Activated CD4-positive, alpha-beta T cell treated with anti-CD3 and anti-CD28 coated beads for 4 hours (primary cell): ENCODE measurements around the gene HNF1B.
"Not testable (repeated sequence)": the region's sequence is repeated elsewhere in the genome, so short reads cannot be mapped to it uniquely, and the experiment has no call there.

Source experiments
- DNase-seq, 2 donors: peaks; one replicate each; pipeline ENCODE4 v3.0.0-alpha.2; 2020

Gene HNF1B

DNA sequence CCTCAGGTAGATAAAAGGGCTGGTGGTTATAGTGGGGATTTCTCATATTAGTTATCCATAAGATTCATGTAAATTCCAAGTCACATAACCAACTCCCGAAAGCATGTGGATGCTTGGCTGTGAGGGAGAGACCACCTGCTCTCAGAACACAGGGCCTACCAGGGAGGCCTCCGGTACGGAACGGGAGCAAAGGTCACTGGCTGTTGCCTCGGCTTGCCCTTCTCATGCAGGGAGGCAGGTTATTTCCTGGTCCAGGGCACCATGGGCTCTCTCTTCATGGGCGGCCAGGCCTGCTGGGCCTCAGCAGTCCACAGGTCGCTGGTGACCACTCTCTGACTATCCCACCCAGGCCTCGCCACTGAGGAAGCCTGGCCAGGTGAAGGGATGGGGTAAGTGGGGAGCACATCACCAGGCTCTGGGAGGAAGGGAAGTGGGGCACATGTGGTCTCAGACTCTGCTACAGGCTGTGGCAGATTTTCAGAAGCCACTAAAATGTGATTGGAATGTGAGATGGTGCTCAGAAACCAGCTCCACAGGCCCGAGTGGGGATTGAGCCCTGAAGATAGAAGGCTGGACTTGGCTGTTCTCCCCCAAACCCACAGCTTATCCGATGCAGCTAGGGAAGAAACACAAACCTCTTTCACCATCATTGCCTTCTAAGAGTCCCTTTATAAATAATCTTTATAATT is 45.4 kb downstream of the HNF1B start:
- no peak for DNase-seq

DNA sequence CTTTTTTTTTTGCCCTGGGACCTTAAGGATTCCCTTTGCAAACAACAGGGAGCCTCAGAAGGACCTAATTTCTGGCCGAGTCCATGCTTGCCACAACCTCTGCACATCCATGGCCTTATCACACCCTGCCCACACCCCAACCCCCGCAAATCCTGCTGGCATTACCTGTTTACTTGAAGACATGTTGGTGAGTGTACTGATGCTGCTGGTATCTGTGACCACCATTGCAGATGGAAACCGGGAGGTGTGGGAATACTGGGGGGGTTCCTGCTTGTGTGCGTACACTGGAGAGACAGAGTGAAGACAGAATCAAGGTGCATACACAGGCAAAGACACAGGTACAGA is 46.0 kb downstream of the HNF1B start:
- DNase-seq = no peak

DNA sequence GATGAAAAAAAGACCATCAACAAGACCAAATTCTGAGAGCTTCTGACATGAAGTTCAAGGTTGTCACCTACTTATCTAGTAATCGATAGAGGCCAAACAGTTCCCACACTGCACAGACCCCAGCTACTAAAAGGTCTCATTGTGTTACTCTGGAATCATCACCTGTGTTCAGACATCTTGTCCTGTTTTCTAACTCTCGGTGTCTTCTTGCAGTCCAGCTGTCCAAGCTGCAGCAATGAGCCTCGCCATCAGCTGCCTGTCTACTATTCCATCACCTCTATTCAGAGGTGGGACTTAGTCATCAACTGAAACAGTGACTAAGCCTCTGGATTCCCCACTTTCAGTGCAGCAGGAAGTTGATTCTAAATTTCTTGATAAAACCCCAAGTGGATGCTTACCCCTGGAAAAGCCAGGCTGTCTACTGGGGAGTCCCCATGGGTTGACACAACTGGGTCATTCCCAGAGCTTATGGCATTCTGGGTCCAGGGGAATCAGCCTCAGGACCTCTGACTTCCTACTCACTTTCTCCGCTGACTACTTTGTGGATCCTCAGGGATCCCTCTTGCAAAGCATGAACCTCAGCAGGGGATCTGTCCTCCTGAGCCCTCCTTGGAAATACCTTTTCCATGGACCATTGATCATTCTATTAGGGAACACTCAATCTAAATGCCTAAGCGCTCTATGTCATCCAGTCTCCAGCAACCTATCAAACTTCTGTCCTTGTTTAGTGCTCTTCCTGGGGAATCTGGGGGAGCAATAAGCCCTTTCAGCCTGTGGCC is 46.5 kb downstream of the HNF1B start:
- no peak for DNase-seq

DNA sequence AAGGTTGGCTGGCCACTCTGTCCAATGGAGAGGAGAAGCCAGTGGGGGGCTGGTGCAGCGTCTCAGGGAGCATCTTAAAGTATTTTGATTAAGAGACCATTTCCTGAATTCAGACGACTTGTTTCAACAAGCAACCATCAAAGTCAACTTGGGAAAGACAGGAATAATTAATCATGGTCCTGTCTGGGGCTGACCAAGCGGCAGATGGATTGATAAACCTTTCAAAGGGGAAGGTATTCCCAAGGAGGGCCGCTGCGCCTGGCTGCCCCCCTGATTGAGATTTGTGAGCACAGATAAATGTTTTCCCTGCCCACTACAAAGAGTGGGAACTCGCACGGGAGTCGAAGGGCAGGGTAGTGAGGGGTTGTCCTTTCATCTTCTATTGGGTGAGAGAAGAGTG is 47.5 kb downstream of the HNF1B start:
- DNase-seq = no peak

DNA sequence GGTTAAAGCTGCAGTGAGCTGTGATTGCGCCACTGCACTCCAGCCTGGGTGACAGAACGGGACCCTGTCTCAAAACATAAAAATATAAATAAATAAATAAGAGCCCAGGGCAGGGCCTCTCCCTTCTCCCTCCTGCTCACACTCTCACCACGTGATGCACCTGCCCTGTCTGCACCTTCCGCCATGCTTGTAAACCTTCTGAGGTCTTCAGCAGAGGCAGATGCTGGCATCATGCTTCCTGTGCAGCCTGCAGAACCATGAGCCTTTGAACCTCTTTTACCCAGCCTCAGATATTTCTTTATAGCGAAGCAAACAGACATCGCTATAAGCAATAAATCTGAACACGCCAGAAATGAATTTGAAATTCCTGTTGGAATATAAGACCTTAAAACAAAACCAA is 48.5 kb downstream of the HNF1B start:
- DNase-seq = no peak

DNA sequence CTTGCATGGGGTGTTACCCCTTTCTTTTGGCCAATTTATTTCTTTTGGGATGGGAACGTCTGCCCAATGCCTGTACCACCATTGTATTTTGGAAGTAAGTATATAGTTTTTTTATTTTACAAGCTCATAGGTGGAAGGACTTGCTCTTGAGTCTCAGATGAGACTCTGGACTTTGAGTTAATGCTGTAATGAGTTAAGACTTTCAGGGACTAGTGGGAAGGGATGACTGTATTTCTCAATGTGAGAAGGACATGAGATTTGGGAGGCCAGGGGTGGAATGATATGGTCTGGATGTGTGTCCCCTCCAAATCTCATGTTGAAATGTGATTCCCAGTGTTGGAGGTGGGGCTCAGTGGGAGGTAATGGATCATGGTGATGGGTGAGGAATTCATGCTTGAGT is 49.1 kb downstream of the HNF1B start:
- no peak for DNase-seq

DNA sequence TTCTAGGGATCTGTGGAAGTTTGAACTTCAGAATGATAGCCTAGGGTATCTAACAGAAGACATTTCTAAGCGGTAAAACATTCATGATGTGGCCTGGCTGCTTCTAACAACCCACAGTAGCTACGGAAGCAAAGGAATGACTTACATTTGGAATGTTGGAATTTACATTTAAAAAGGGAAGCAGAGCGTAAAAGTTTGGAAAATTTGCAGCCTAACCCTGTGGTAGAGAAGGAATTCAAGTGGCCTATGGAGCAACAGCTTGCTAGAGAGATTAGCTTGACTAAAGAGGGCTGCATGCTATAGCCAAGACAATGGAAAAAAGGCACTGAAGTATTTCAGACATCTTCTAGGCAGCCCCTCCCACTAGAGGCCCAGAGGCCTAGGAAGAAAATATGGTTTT is 50.1 kb downstream of the HNF1B start:
- no peak for DNase-seq

DNA sequence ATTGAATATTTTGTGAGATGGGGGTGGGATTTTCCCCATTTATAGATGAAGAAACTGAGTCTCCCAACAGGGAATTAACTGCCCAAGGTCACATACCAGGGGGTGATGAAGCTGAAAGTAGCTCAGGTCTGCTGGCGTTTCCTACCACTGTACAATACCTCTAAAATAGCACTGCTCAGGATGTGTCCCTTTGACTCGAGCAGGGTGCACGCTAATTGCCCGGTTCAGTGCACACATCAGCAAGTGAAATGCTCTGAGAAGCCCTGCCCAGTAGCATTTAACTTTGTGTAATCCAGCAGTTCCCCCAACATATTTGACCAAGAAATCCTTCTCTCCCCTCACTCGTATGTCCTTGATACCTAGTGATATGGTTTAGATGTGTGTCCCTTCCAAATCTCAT is 51.5 kb downstream of the HNF1B start:
- DNase-seq = no peak

DNA sequence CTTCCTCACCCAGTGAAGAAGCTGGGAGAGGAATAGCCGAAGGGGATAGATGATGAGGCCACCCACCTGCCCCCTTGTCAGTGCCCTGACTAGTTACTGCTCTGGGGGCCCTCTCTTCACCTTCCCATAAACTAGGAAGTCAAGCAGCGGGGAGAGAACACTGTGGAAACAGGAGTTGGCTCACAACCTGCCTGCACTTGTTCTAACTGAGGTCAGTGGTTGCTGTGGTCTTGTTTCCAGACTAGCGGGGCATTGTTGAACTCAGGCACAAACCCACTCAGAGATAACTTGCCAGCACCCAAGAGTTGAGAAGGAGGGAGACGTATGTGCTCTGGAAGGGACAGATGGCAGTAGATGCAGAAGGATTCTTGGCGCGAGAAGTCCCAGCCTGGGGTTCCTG is 53.1 kb downstream of the HNF1B start:
- no peak for DNase-seq

DNA sequence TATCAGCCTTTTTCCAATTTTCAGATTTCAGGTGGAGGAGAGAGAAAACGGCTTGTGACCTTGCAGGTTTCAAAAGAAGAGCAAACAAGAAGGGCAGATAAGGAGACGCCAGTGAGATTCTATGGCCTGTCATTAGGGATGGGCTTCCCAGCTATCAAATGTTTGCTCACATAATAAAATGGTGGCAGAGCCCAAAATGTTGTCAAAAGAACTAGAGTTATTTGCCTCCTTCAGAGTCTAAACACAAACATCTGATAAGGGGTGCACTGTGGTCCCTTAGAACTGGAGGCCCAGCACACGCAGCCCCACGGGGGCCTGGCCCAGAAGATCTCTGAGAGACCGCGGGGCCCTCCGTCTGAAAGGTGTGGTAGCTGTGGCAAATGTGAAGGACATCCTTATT is 55.5 kb downstream of the HNF1B start:
- DNase-seq = no peak

DNA sequence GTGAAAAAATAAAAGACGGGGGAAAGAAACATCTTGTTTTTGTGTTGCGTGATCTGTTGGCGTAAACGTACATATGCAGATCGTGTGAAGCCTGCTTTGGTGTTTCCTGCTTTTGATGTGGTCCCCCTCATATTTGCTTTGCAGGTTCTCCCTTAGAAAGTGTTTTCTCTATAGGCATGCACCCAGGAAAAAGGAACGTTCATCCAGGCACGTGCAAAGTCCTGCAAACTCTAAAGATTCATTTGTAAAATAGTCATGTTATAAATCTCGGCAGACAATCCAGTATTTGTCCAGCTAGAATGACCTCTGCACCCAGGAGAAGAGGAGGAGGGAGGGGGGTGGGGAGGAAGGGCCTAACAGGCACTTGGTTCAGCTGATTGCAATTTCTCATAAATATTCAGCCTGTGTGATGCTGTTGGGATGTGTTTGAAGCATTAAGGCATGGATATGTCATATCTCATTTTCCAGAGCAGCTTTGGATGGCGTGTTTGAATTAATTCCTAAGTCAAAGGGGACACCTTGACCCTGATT is 61.3 kb downstream of the HNF1B start:
- no peak for DNase-seq

DNA sequence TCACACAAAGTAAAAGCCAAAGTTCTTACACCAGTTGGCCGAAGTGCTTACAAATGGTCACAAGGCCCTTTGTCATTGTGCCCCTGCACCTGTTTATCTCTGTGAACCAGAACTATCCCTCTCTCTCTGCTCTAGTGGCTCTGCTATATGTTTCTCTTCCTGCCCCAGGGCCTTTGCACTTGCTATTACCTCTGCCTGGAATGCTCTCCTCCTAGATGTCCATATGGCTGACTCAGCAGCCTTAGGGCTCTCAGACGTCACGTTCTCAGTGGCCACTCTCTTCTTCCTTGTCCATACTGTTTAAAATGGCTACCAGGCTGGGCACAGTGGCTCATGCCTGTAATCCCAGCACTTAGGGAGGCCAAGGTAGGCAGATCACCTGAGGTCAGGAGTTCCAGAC is 62.9 kb downstream of the HNF1B start:
- no peak for DNase-seq

DNA sequence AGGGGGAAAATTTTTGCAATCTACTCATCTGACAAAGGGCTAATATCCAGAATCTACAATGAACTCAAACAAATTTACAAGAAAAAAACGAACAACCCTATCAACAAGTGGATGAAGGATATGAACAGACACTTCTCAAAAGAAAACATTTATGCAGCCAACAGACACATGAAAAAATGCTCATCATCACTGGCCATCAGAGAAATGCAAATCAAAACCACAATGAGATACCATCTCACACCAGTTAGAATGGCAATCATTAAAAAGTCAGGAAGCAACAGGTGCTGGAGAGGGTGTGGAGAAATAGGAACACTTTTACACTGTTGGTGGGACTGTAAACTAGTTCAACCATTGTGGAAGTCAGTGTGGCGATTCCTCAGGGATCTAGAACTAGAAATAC is 64.9 kb downstream of the HNF1B start:
- DNase-seq = not testable (repeated sequence)

DNA sequence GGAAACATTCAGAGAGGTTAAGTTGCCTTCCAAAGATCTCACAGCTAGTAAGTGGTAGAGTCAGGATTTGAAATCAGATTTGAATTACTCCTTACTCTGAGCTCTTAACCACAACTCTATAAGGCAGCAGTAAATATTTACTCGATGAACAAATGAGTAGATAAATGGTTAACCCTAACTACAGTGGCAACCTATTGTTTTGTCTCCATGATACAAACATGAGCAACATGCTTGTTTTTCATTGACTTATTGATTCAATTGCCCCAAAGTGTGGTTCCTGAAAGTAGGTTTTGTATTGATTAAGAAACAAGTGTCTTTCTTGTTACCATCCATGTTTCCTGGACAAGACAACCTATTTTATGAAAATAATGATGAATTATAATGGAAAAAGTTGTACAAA is 66.8 kb downstream of the HNF1B start:
- no peak for DNase-seq

DNA sequence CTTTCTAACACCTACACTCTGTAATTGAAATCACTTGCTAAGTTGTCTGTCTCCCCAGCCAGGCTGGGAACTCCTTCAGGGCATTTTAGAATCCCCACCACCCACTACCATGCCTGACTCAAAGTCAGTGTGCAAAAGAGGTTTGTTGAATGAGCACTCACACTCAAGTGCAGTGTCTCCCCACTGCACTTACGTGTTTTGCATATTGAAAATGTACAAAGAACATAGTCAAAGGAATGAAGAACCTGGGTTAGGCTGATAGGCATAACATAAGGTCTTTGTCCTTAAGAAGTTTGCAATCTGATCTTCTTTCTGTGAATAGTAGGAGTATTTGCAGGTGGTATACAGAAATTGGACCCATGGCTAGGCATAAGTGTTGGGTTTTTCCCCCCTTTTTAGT is 67.8 kb downstream of the HNF1B start:
- no peak for DNase-seq

DNA sequence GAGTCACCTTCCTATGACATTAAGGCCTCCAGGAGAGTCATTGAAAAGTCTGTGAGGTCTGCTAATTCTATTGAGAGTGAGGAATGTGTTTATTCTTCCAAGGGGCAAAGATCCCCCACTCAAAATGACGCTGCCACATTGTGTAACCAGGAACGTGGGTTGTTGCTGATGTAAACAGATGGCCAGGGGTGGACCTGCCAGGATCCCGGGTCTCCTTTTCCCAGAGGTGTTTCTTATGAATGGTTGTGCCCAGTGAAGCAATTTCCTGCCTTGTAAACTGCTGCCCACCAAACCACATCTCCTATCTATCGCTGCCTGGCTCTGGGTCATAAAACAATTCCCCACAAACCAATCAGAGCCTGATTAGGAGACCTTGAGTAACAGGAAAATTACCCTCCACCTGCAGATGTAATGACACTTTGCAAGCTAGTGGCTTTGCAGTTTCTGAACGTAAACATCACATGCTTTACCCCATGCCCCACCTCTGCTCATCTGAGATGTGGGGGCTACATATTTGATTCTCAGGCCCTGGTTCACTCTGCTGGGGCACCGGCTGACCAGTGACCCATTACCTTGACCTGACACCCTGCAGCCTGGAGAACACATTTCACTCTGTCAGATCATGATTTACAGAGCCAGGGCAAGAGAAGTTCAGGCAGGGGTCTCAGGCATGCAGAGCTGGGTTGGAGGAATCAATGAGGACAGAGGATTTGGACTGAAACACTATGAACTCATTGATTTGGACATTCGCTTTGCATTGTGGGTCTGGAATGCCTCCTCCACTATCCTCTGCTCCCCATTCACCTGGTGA is 68.5 kb downstream of the HNF1B start:
- no peak for DNase-seq

DNA sequence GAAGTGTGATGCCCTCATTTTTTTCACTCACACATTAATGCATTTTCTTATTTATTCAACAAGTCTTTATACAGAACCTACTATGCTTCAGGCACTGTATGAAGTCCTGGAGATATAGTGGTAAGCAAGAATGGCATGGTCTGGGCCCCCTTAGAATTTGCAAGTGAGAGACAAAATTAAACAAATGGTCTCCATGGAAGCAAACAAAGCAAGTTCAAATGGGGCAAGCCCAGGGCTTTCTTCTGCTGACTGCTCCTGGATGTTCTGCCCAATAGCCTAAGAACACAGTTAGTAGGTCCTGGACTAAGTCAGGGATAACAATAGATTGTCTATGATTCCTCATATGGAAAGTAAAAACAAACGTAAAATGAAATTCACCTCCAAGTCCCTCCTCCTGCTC is 70.3 kb downstream of the HNF1B start:
- no peak for DNase-seq

DNA sequence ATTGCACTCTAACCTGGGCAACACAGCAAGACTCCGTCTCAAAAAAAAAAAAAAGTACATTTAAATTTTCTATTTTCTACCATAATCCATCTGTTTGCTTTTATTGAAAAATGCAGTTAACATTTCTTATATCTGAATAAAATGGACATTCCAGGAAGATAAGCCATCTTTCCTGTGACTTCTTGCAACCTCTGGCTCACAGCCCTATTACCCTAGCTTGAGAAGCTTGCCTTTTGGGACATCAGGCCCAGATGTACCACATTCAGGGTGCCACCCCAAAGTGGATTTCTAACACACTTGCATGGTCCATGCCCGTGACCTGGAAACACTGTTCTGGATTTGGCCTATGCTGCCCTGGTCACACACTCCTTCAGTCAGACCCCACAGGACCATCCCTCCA is 71.5 kb downstream of the HNF1B start:
- no peak for DNase-seq

DNA sequence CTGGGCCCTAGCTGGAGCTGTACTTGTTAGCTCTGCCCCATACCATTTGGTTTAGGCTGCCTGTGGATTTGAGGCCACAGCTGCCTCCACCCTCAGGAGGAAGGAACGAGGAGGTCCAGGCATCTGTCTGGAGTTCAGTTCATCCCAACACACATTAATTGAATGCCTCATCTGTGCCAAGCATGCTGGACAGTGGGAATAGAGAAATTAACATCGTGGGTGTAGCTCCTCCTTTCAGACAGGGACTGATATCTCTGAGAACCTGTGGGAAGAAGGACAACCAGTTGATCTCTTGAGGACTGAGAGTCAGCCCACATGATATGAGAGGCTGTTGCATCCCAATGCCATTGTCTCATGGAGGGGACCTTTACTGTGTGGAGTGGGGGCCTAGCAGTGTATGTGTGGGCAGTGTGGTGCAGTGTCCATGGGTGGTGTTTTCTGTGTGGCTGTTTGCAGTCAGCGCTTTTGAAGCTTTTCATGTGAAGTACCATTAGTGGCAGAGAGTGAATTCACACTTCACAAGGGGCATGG is 72.2 kb downstream of the HNF1B start:
- no peak for DNase-seq

DNA sequence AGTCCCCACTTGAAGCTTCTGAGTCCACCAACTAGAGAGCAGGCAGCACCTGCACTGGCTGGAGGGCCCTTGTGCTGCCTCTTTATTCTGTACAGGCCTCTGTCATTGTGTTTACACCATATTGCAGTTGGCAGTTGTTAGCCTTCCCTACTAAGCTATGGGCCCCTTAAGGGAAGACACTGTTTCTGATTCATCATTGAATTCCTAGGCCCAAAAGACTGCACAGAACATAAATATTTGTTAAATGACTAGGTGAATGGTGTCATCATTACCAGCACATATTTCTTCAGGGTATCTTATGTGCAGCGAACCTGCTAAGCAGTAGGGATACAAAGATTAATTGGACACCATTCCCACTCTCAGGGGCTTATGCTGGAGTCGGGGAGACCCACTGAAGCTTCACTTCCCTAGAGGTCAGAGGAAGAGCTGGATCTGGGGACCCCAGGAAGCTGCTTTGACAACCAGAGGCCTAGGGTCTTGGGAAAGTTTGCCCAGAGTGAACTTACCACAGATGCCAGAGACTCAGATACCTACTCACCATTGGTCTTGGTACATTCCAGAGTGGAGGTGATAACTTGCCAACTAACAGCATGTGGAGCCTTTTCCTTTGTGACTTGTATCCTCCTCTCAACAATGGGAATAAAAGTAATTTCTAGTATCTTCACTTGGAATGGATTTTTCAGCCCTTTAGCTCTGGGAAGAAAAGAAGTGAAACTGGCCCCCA is 72.9 kb downstream of the HNF1B start:
- DNase-seq = no peak

DNA sequence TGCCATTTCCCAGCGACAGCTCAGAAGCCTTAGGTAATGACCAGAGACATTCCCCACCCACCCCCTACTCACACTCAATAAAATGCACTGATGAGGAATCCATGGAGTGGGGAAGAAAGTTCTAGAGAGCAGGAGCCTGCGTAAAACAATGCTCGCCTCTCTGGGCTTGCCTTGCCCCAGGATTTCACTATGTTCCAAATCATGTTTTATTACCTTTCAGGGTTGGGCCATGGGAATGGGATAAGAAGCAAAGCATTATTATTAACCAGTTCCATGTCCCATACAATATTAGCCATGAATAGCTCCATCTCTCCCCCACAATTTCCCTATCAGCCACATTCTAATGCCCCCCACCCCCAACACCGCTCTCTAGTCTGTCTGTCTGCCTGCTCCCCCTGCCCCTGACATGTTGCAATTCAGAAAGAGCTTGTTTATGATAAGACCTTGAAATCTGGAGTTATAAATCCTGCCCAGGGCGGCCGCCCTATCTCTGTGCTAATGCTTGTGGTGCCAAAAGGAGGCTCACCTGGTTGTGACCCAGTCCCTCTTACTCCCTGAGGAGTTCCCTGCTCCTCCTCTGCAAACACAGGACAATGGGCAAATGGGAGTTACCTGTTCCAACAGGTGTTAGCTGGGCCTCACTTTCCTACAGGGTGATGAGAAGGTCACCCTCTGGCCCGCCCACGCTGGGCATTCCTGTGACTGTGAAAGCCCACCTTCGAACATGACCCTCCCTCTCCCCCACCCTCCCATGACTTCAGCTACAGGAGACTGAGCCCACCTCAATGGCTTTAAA is 73.6 kb downstream of the HNF1B start:
- no peak for DNase-seq

DNA sequence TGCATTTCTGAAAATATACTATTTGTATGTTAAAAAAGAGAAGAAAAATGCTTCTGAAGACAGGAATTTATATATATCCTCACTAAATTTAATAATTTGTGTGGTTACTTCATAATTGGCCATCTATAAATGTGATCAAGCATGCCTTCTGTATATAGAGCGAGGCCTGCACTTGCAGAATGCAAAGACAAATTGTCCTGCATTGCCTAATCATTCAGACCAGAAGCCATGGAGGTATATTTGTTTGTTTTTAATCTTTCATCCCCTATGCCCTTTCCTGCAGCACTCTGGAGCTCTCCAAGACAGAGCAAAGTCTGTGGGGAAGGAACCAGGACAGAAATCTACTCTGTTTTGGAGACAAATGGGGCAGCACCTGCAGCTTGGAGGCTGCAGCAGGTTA is 77.8 kb downstream of the HNF1B start:
- DNase-seq = no peak
